ENCODE measurements around the gene TEX52.

The TEX52 gene

GRCh38 chr12:2811801-2812200 is 45.0 kb downstream of the TEX52 start:
- Histone ChIP-seq H3F3A (ENCODE audit: insufficient read depth) (peaks cover 6% of the 10 kb centered on the region), H3K4me3 (ENCODE audit: insufficient read depth, low read length, poor library complexity, severe bottlenecking) (peak overlapping the region; percentile 74)

GRCh38 chr12:2806700-2807099 is 50.1 kb downstream of the TEX52 start:
- Histone ChIP-seq H3K9me3 (ENCODE audit: insufficient read depth, low read length) (no peaks in the 10 kb centered on the region), H3K79me2 (ENCODE audit: insufficient read depth, low read length) (no peaks in the 10 kb centered on the region), H3K27ac (ENCODE audit: low read depth, low read length) (no peak overlapping the region), H3K36me3 (ENCODE audit: low read length) (peaks cover 13% of the 10 kb centered on the region; the same call in 1 of the 2 replicates), H2AFZ (ENCODE audit: low read depth, low read length, severe bottlenecking) (no peak overlapping the region), H3K27me3 (ENCODE audit: low read length) (no peaks in the 10 kb centered on the region), H3K9me2 (replicated peaks; ENCODE audit: insufficient read depth, low read length) (no peaks in the 10 kb centered on the region), H4K20me1 (ENCODE audit: low read depth, low read length) (no peaks in the 10 kb centered on the region), H3F3A (ENCODE audit: insufficient read depth) (peaks cover 7% of the 10 kb centered on the region; the same call in 1 of the 2 replicates), H3K4me2 (ENCODE audit: low read depth, low read length, poor library complexity, severe bottlenecking) (no peak overlapping the region), H3K9ac (ENCODE audit: low read length) (no peak overlapping the region), H3K4me3 (ENCODE audit: insufficient read depth, low read length, poor library complexity, severe bottlenecking) (no peak overlapping the region)
- no peak for TF ChIP-seq EZH2phosphoT487 (conservative IDR thresholded peaks at IDR 0.05; ENCODE audit: low read length)
- TF ChIP-seq, protein P1, sequence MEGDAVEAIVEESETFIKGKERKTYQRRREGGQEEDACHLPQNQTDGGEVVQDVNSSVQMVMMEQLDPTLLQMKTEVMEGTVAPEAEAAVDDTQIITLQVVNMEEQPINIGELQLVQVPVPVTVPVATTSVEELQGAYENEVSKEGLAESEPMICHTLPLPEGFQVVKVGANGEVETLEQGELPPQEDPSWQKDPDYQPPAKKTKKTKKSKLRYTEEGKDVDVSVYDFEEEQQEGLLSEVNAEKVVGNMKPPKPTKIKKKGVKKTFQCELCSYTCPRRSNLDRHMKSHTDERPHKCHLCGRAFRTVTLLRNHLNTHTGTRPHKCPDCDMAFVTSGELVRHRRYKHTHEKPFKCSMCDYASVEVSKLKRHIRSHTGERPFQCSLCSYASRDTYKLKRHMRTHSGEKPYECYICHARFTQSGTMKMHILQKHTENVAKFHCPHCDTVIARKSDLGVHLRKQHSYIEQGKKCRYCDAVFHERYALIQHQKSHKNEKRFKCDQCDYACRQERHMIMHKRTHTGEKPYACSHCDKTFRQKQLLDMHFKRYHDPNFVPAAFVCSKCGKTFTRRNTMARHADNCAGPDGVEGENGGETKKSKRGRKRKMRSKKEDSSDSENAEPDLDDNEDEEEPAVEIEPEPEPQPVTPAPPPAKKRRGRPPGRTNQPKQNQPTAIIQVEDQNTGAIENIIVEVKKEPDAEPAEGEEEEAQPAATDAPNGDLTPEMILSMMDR (IDR thresholded peaks at IDR 0.05; ENCODE audit: insufficient read depth, low read length, poor library complexity, severe bottlenecking), result no peak

More at GRCh38 chr12:2811801-2812200, 45.0 kb downstream of the TEX52 start:
- Histone ChIP-seq H3K9me3 (ENCODE audit: insufficient read depth, low read length) (no peaks in the 10 kb centered on the region), H3K9me2 (replicated peaks; ENCODE audit: insufficient read depth, low read length) (no peaks in the 10 kb centered on the region), H3K36me3 (ENCODE audit: low read length) (no peaks in the 10 kb centered on the region), H4K20me1 (ENCODE audit: low read depth, low read length) (no peaks in the 10 kb centered on the region), H3K79me2 (ENCODE audit: insufficient read depth, low read length) (peaks cover 30% of the 10 kb centered on the region), H3K4me2 (ENCODE audit: low read depth, low read length, poor library complexity, severe bottlenecking) (peak overlapping the region; percentile 94), H3K9ac (ENCODE audit: low read length) (peak overlapping the region; percentile 87), H2AFZ (ENCODE audit: low read depth, low read length, severe bottlenecking) (peak overlapping the region; percentile 97), H3K27me3 (ENCODE audit: low read length) (no peaks in the 10 kb centered on the region), H3K27ac (ENCODE audit: low read depth, low read length) (peak overlapping the region; percentile 62)
- TF ChIP-seq, protein P1 (IDR thresholded peaks at IDR 0.05; ENCODE audit: insufficient read depth, low read length, poor library complexity, severe bottlenecking), result no peak
- TF ChIP-seq EZH2phosphoT487 (conservative IDR thresholded peaks at IDR 0.05; ENCODE audit: low read length), result no peak

- no peak for TF ChIP-seq EZH2phosphoT487 (conservative IDR thresholded peaks at IDR 0.05; ENCODE audit: low read length)
- TF ChIP-seq, protein P1 (IDR thresholded peaks at IDR 0.05; ENCODE audit: insufficient read depth, low read length, poor library complexity, severe bottlenecking), result no peak
- no peaks in the 10 kb centered on the region for H3K79me2 ChIP-seq (ENCODE audit: insufficient read depth, low read length)
- H3K9me3 ChIP-seq (ENCODE audit: insufficient read depth, low read length), result no peaks in the 10 kb centered on the region
- H3K4me3 ChIP-seq (ENCODE audit: insufficient read depth, low read length, poor library complexity, severe bottlenecking), result no peak overlapping the region
- no peak overlapping the region for H3K9ac ChIP-seq (ENCODE audit: low read length)
- no peak overlapping the region for H3K4me2 ChIP-seq (ENCODE audit: low read depth, low read length, poor library complexity, severe bottlenecking)
- no peaks in the 10 kb centered on the region for H4K20me1 ChIP-seq (ENCODE audit: low read depth, low read length)
- H3K9me2 ChIP-seq (replicated peaks; ENCODE audit: insufficient read depth, low read length), result no peaks in the 10 kb centered on the region
- no peak overlapping the region for H3K27ac ChIP-seq (ENCODE audit: low read depth, low read length)
- peaks cover 7% of the 10 kb centered on the region; the same call in 1 of the 2 replicates for H3F3A ChIP-seq (ENCODE audit: insufficient read depth)
- H2AFZ ChIP-seq (ENCODE audit: low read depth, low read length, severe bottlenecking), result no peak overlapping the region
- peaks cover 13% of the 10 kb centered on the region; the same call in 1 of the 2 replicates for H3K36me3 ChIP-seq (ENCODE audit: low read length)
- H3K27me3 ChIP-seq (ENCODE audit: low read length), result no peaks in the 10 kb centered on the region
These were observed 51.7 kb downstream of the TEX52 start for GRCh38 chr12:2805143-2805520.
